Mesenchymal stem cell (in vitro differentiated cells and primary cell): ENCODE measurements around the gene ABHD8. TPM values are rescaled to one million over a fixed set of nuclear protein-coding genes. Genes with fewer than 3 reads are reported as not detected.

Experiments
- DNase-seq: peaks from one replicate; pipeline ENCODE4 v3.0.0-alpha.2; 2013
- H2AFZ ChIP-seq: one replicate; pipeline ENCODE4 v1.6.1; 2013; ENCODE audit warnings: low read depth, mild to moderate bottlenecking, control low read depth, inconsistent platforms, low read length, moderate library complexity
- H2AK5ac ChIP-seq: 2 replicates; pipeline ENCODE4 v1.6.1; 2013; ENCODE audit warnings: low read length, moderate library complexity, mild to moderate bottlenecking, inconsistent platforms; ENCODE audit not compliant: severe bottlenecking
- H2BK120ac ChIP-seq: one replicate; pipeline ENCODE4 v1.6.1; 2013; ENCODE audit warnings: low read depth, mild to moderate bottlenecking, inconsistent platforms, low read length, moderate library complexity
- H2BK12ac ChIP-seq, 2 experiments: one replicate each; pipeline ENCODE4 v1.6.1; 2013; ENCODE audit warnings: inconsistent platforms in 2 of 2, low read length in 2 of 2, mild to moderate bottlenecking in 2 of 2, moderate library complexity in 2 of 2, control low read depth in 1 of 2
- H2BK15ac ChIP-seq: one replicate; pipeline ENCODE4 v1.6.1; 2013; ENCODE audit warnings: mild to moderate bottlenecking, low read depth, inconsistent platforms; ENCODE audit not compliant: poor library complexity, severe bottlenecking
- H2BK5ac ChIP-seq: 2 replicates; pipeline ENCODE4 v1.6.1; 2013; ENCODE audit warnings: low read depth, mild to moderate bottlenecking, low read length, control low read depth, inconsistent platforms; ENCODE audit not compliant: poor library complexity, severe bottlenecking
- H3K14ac ChIP-seq, 2 experiments: one replicate each; pipeline ENCODE4 v1.6.1; 2013; ENCODE audit warnings: inconsistent platforms in 2 of 2, low read length in 2 of 2, control low read depth in 1 of 2, mild to moderate bottlenecking in 1 of 2, moderate library complexity in 1 of 2
- H3K18ac ChIP-seq, 2 experiments: one replicate each; pipeline ENCODE4 v1.6.1; 2013; ENCODE audit warnings: inconsistent platforms in 2 of 2, low read length in 2 of 2, control low read depth in 1 of 2, low read depth in 1 of 2, mild to moderate bottlenecking in 1 of 2
- H3K23ac ChIP-seq, 2 experiments: one replicate each; pipeline ENCODE4 v1.6.1; 2013; ENCODE audit warnings: inconsistent platforms in 2 of 2, low read length in 2 of 2, mild to moderate bottlenecking in 2 of 2, moderate library complexity in 2 of 2, control low read depth in 1 of 2
- H3K27ac ChIP-seq: 2 replicates; pipeline ENCODE4 v1.5.1; 2013; ENCODE audit warnings: mild to moderate bottlenecking, moderate library complexity, low read length, control low read depth, inconsistent platforms; ENCODE audit not compliant: poor library complexity, severe bottlenecking
- H3K27me3 ChIP-seq, 2 experiments: 2 replicates each; pipeline versions ENCODE4 v1.6.1 to v1.7.0; 2013; ENCODE audit warnings: low read length in 2 of 2, mild to moderate bottlenecking in 2 of 2, moderate library complexity in 2 of 2, control low read depth in 1 of 2, inconsistent platforms in 1 of 2; ENCODE audit not compliant: control insufficient read depth in 1 of 2, insufficient read depth in 1 of 2
- H3K36me3 ChIP-seq, 2 experiments: 2 replicates each; pipeline versions ENCODE4 v1.6.1 to v1.7.0; 2013; ENCODE audit warnings: low read length in 2 of 2, control low read depth in 1 of 2, inconsistent platforms in 1 of 2, low read depth in 1 of 2, mild to moderate bottlenecking in 1 of 2; ENCODE audit not compliant: insufficient read depth in 2 of 2, control insufficient read depth in 1 of 2
- H3K4ac ChIP-seq, 2 experiments: one replicate each; pipeline ENCODE4 v1.6.1; 2013; ENCODE audit warnings: inconsistent platforms in 2 of 2, low read length in 2 of 2, mild to moderate bottlenecking in 2 of 2, moderate library complexity in 2 of 2, control low read depth in 1 of 2, low read depth in 1 of 2
- H3K4me1 ChIP-seq: 2 replicates; pipeline ENCODE4 v1.6.1; 2013; ENCODE audit warnings: low read depth, low read length, control low read depth; ENCODE audit not compliant: control insufficient read depth, insufficient read depth
- H3K4me2 ChIP-seq: 2 replicates; pipeline ENCODE4 v1.6.1; 2013; ENCODE audit warnings: low read length, mild to moderate bottlenecking, inconsistent platforms; ENCODE audit not compliant: poor library complexity, severe bottlenecking
- H3K4me3 ChIP-seq, 2 experiments: 2 replicates each; pipeline versions ENCODE4 v1.5.1 to v1.7.0; 2013; ENCODE audit warnings: low read length in 2 of 2, mild to moderate bottlenecking in 2 of 2, control low read depth in 1 of 2, low read depth in 1 of 2; ENCODE audit not compliant: insufficient read depth in 1 of 2
- H3K79me1 ChIP-seq: replicated peaks from 2 replicates; pipeline ENCODE4 v1.6.1; 2013; ENCODE audit warnings: mild to moderate bottlenecking, control low read depth, low read length, inconsistent platforms; ENCODE audit not compliant: poor library complexity, severe bottlenecking
- H3K9ac ChIP-seq: 2 replicates; pipeline ENCODE4 v1.7.0; 2013; ENCODE audit warnings: mild to moderate bottlenecking, low read length, moderate library complexity
- H3K9me3 ChIP-seq: 2 replicates; pipeline ENCODE4 v1.7.0; 2013; ENCODE audit warnings: mild to moderate bottlenecking, low read length; ENCODE audit not compliant: control insufficient read depth
- H4K8ac ChIP-seq: one replicate; pipeline ENCODE4 v1.6.1; 2013; ENCODE audit warnings: inconsistent platforms, mild to moderate bottlenecking, low read length, moderate library complexity
- H4K91ac ChIP-seq: one replicate; pipeline ENCODE4 v1.6.1; 2013; ENCODE audit warnings: mild to moderate bottlenecking, low read length, inconsistent platforms
- WGBS: methylation state at CpG from one replicate; pipeline ENCODE4 v1.1.7; 2013; ENCODE audit warnings: mixed read lengths; 5-methylcytosine and 5-hydroxymethylcytosine counted together
- polyA plus RNA-seq, 2 experiments: library from polyadenylated mRNA; stranded (reverse); fragments of 200-250 nt; gene quantifications; one replicate each; pipeline ENCODE4 v1.2.3, GENCODE V29; 2013

ABHD8 gene, protein sequence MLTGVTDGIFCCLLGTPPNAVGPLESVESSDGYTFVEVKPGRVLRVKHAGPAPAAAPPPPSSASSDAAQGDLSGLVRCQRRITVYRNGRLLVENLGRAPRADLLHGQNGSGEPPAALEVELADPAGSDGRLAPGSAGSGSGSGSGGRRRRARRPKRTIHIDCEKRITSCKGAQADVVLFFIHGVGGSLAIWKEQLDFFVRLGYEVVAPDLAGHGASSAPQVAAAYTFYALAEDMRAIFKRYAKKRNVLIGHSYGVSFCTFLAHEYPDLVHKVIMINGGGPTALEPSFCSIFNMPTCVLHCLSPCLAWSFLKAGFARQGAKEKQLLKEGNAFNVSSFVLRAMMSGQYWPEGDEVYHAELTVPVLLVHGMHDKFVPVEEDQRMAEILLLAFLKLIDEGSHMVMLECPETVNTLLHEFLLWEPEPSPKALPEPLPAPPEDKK
- polyA plus RNA-seq (2013, experiment 1 of 2): 5.3 TPM
- 5.1 TPM for polyA plus RNA-seq (2013, experiment 2 of 2)

DNA sequence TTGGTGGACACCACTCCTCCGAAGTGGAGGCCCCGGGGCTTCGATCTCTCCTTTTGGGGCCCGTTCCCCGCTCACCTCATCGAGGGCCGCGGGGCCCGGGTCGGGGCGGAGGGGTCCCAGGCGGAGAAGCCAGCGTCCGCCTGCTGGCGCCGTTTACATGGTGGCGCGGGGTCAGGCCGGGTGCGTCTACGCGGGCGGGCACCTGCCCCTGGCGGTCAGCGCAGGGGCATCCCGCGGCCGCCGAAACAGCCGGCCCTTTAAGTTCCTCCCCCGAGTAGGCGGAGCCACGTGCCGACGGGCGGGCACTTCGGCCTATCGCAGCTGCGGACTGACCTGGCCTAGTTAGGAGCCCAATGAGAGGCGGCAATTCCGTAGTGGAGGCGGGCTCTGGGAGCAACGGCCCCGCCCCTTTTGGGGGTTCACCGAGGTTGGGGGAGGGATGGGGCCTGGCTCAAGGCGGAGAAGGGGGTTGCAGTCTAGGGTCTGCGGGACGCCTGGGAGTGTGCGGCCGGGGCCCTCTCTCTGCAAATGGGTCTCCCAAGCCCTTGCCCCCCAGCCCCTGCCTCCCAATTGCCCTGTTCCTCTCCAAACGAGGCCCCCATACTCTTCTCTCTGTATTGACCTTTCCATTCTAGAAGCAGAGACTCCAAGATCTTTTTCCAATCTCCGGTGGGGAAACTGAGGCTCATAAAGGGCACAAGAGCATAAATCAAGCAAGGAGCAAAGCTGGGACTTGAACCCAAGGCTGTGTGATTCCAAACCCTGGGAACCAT is at the start of gene ABHD8:
TSS of gene ABHD8 (minus strand) at position 259 of the 773 bp plus-strand sequence. CDS start 1,809 bp downstream, outside the sequence.
- no peaks in the 10 kb centered on the region for H3K27me3 ChIP-seq
- H3K4me1 ChIP-seq: peaks cover 31% of the 10 kb centered on the region
- H3K4me3 ChIP-seq: peak within 1 kb of the TSS; percentile 73 to 77
- peak within 1 kb of the TSS; percentile 95 for H4K8ac ChIP-seq
- H3K9me3 ChIP-seq: no peaks in the 10 kb centered on the region
- peaks cover 35% of the 10 kb centered on the region for H3K79me1 ChIP-seq
- H2BK15ac ChIP-seq: peak within 1 kb of the TSS; percentile 89
- peak within 1 kb of the TSS; percentile 89 for H2AK5ac ChIP-seq
- peak within 1 kb of the TSS; percentile 83 for H2BK120ac ChIP-seq
- peaks cover 0 to 32% of the 10 kb centered on the region in 2 experiments for H3K36me3 ChIP-seq
- no peak within 1 kb of the TSS for H3K23ac ChIP-seq
- peak within 1 kb of the TSS; percentile 44 to 92 for H3K14ac ChIP-seq
- H2AFZ ChIP-seq: no peak within 1 kb of the TSS
- H3K27ac ChIP-seq: no peak within 1 kb of the TSS
- H3K9ac ChIP-seq: peak within 1 kb of the TSS; percentile 77
- H3K4me2 ChIP-seq: peak within 1 kb of the TSS; percentile 74
- DNase-seq: peak; percentile 94
- H3K18ac ChIP-seq: peak within 1 kb of the TSS; percentile 69 to 91
- peak within 1 kb of the TSS; percentile 50 for H4K91ac ChIP-seq
- H3K4ac ChIP-seq: peak within 1 kb of the TSS; percentile 35 to 45
- H2BK12ac ChIP-seq: peak within 1 kb of the TSS; percentile 48 to 77
- H2BK5ac ChIP-seq: no peak within 1 kb of the TSS
- 3% methylated on average over 45 of the region's 52 CpGs for WGBS

DNA sequence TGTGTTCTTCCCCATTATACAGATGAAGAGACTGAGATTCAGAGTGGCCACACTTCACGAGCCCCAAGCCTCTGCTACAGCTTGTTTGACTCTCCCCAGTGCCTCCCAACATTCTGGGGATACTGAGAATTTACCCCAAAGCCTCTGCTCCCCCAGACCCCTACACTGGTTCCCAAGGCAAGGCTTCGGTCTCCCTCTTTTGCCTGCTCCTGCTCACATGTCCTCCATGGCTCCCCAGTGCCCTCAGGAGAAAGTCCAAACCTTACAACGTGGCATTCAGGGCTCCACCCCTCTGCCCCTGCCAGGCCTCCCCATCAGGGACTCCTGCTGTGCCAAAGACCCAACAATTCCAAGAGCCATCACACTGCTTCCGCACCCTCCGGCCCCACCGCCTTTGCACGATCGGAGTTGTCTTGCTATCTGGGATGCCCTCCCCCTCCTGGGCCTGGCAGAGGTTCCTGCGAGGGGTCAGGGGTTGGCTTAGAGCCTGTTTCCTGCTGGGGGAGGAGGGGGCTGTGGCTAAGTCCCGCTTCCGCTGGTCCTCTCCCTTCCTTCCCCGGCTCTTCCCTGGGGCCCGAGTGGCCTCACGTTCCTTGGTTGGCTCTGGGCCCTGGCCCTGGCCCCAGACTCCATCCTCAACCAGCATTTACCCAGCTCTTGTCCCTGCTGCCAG is 49.5 kb upstream of the ABHD8 start:
- H3K4me3 ChIP-seq: no peak overlapping the region
- H3K27ac ChIP-seq: no peak overlapping the region
- peak overlapping the region; percentile 18 for H2AFZ ChIP-seq
- H4K91ac ChIP-seq: peak overlapping the region; percentile 55
- H3K9ac ChIP-seq: no peak overlapping the region
- no peak overlapping the region for H2AK5ac ChIP-seq
- no peak overlapping the region for H3K4ac ChIP-seq
- peak overlapping the region in 1 of 2 experiments; percentile 18 for H3K18ac ChIP-seq
- peak overlapping the region in 1 of 2 experiments; percentile 35 for H3K14ac ChIP-seq
- no peak overlapping the region for H3K23ac ChIP-seq
- no peaks in the 10 kb centered on the region for H3K9me3 ChIP-seq
- WGBS: 66% methylated on average over 14 of the region's 14 CpGs
- H3K79me1 ChIP-seq: no peaks in the 10 kb centered on the region
- H2BK120ac ChIP-seq: peak overlapping the region; percentile 21
- no peaks in the 10 kb centered on the region for H3K36me3 ChIP-seq
- peak overlapping the region; percentile 20 for H4K8ac ChIP-seq
- no peak overlapping the region for H3K4me2 ChIP-seq
- H3K27me3 ChIP-seq: peaks cover 0 to 28% of the 10 kb centered on the region in 2 experiments
- H2BK15ac ChIP-seq: no peak overlapping the region
- no peak overlapping the region for H2BK5ac ChIP-seq
- H3K4me1 ChIP-seq: peaks cover 6% of the 10 kb centered on the region
- H2BK12ac ChIP-seq: peak overlapping the region in 1 of 2 experiments; percentile 2
- no peak for DNase-seq

DNA sequence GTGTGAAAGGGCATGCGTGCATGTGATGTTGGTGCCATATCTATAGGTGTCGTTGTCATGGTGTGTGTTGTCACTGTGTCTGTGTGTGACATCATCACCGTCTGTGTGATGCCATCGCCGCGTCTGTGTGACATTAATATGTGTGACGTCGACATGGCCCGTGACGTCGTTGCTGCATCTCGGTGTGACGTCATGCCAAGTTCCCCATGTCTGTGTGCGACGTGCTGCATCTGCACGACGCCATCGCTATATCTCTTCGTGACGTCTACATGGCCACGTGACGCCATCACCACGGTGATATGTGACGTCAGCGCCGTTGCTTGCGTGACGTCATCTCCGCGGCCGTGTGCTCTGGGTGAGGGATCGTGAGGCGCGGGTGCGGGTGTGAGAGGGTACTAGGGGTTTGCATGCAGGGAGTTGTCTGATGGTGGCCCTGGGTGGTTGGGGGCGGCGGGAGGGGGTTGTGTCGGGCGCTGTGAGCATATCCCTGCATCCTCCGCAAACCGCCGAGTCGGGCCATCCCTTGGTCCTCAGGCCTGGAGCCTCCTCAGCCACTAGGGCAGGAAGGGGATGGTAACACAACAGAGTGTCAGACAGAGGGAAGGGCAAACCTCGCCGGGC is 48.7 kb upstream of the ABHD8 start:
- DNase-seq: no peak
- Histone ChIP-seq H3K4ac (peak overlapping the region in 1 of 2 experiments; percentile 35), H3K14ac (no peak overlapping the region), H2BK5ac (no peak overlapping the region), H2BK12ac (peak overlapping the region in 1 of 2 experiments; percentile 21), H3K18ac (peak overlapping the region in 1 of 2 experiments; percentile 50), H3K4me1 (peaks cover 11% of the 10 kb centered on the region), H3K4me3 (no peak overlapping the region), H2BK120ac (no peak overlapping the region), H3K4me2 (no peak overlapping the region), H3K27me3 (peaks cover 0 to 28% of the 10 kb centered on the region in 2 experiments), H4K91ac (peak overlapping the region; percentile 81), H3K36me3 (no peaks in the 10 kb centered on the region), H3K9ac (no peak overlapping the region), H4K8ac (peak overlapping the region; percentile 43), H2AK5ac (no peak overlapping the region), H3K27ac (no peak overlapping the region), H3K9me3 (no peaks in the 10 kb centered on the region), H3K23ac (no peak overlapping the region), H3K79me1 (no peaks in the 10 kb centered on the region), H2AFZ (no peak overlapping the region), H2BK15ac (no peak overlapping the region)
- 98% methylated on average over 36 of the region's 45 CpGs for WGBS
